ENCODE data around the gene CD3G.

GRCh38 chr11:118314988-118315411 lies 29.1 kb upstream of the CD3G start:
- TF ChIP-seq, protein P1, sequence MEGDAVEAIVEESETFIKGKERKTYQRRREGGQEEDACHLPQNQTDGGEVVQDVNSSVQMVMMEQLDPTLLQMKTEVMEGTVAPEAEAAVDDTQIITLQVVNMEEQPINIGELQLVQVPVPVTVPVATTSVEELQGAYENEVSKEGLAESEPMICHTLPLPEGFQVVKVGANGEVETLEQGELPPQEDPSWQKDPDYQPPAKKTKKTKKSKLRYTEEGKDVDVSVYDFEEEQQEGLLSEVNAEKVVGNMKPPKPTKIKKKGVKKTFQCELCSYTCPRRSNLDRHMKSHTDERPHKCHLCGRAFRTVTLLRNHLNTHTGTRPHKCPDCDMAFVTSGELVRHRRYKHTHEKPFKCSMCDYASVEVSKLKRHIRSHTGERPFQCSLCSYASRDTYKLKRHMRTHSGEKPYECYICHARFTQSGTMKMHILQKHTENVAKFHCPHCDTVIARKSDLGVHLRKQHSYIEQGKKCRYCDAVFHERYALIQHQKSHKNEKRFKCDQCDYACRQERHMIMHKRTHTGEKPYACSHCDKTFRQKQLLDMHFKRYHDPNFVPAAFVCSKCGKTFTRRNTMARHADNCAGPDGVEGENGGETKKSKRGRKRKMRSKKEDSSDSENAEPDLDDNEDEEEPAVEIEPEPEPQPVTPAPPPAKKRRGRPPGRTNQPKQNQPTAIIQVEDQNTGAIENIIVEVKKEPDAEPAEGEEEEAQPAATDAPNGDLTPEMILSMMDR (IDR thresholded peaks at IDR 0.05) = no peak
- TF ChIP-seq POLR2A (IDR thresholded peaks at IDR 0.05) = no peak

Measured in heart left ventricle (tissue), 13 donors.